HFF-Myc (cell line): ENCODE data around the gene NCAPD3.

Experiments used
- DNase-seq: peaks from one replicate; pipeline ENCODE4 v3.0.0-alpha.2; 2011; ENCODE audit warnings: low read depth; ENCODE audit errors: extremely low read depth
- H3K4me3 ChIP-seq: replicated peaks from 2 replicates; pipeline ENCODE4 v1.5.1; 2011; ENCODE audit warnings: low read depth, mild to moderate bottlenecking, control low read depth, low read length
- TF ChIP-seq, protein P1 (sequence below): IDR thresholded peaks from 2 replicates; pipeline ENCODE4 v1.5.1; 2012; ENCODE audit warnings: mild to moderate bottlenecking, low read depth, low read length, control low read depth; ENCODE audit errors: missing control alignments

The NCAPD3 gene

DNA sequence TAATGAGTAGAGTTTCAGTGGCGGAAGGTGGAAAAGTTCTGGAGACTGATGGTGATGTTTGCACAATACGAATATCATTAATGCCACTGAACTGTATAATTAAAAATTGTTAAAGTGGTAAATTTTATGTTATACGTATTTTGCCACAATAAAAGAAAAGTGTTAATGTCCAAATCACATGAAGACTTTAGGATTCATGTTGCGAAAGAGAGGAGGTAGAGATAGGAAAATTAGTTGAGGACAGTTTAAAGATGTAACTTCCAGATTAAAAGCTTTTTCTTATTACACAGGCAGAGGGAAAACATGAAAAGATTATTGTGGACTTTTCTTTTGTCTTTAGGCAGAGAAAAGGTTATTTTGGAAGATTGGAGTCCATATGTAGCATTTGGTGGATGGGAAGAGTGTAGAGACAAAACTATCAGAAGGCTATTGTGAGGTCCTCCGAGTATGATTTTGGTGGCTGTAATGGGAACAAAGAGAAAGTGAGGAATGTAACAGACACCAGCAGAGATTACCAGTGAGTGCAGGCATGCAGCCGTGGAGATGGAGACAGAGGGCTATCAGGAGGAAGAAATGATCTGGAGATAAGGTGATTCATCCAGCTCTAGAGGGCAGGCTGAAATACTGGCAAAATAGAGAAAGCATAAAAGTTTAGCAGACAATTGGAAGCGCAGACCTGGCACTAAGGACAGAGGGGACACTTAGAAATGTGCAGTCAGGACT, 13.2 kb upstream of the NCAPD3 start:
- DNase-seq, result no peak
- H3K4me3 ChIP-seq, result no peak overlapping the region
- TF ChIP-seq, protein P1, sequence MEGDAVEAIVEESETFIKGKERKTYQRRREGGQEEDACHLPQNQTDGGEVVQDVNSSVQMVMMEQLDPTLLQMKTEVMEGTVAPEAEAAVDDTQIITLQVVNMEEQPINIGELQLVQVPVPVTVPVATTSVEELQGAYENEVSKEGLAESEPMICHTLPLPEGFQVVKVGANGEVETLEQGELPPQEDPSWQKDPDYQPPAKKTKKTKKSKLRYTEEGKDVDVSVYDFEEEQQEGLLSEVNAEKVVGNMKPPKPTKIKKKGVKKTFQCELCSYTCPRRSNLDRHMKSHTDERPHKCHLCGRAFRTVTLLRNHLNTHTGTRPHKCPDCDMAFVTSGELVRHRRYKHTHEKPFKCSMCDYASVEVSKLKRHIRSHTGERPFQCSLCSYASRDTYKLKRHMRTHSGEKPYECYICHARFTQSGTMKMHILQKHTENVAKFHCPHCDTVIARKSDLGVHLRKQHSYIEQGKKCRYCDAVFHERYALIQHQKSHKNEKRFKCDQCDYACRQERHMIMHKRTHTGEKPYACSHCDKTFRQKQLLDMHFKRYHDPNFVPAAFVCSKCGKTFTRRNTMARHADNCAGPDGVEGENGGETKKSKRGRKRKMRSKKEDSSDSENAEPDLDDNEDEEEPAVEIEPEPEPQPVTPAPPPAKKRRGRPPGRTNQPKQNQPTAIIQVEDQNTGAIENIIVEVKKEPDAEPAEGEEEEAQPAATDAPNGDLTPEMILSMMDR, result no peak

DNA sequence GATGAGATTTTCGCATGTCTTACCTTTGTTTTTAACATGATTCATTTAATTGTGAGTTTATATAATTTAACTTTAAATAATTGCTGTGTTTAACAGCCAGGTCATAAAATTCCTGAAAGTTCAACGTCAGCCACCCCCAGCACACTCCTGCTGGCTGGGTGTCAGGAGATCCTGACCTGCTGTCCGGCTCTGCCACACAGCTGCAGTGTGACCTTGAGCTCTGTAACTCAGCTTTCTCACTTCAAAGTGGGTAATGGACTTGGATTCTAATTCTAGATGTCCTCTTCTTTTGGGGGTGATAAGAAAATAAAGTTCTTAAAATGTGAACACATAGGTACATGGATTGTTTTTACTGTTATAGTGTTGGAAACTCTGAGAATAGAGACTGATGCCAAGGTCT, 11.6 kb upstream of the NCAPD3 start:
- H3K4me3 ChIP-seq, result no peak overlapping the region
- DNase-seq, result no peak
- TF ChIP-seq, protein P1, result no peak

DNA sequence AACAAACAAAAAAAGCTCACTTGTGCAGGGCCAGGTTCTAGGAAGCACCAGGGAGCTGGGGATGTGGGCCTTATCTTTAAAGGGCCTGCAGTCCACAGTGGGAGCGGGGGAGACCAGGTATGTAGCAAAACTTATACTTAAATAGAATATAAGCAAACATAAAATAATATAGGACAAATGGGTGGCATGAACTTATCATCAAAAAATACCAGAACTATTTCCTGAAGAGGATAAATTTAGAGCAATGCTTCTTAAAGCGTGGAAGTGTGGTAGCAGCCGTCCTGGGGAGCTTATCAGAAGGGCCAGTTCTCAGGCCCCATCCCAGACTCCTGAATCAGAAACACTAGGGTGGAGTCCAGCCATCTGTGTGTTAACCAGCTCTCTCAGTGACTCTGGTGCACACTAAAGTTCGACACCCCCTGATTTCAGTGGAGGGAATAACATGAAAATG, 10.0 kb upstream of the NCAPD3 start:
- no peak overlapping the region for H3K4me3 ChIP-seq
- TF ChIP-seq, protein P1, result no peak
- DNase-seq, result no peak

DNA sequence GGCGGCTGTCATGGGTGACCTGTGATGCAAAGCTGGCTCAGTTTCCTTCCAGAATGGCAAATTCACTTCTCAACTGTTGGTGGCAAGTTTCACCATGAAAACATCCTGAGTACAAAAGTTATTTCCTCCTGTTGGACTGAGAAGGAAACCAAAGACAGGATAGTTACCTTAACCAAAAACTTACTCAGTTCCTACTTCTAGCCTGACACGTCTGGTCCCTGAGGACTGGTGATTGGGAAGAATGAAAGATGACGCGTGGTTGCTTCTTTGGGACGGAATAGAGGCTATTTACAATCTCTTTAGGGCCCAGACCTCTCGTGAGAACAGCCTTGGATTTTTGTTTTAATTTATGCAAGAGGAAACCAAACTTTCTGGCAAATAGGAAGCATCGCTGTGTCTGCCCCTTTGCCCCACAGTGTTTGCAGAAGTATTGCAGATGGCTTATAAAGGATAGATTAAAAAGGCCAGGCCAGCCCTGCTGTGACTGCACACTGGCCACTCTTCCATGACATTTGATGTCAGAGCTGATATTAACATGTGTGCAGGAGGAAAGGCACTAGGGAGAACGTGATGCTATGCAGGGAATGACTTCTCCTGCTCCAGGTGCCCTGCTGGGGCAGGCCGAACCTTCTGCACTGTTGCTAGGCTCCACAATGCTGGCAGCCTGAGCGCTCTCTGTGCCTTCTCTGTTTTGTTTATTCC, 8.3 kb upstream of the NCAPD3 start:
- H3K4me3 ChIP-seq, result no peak overlapping the region
- TF ChIP-seq, protein P1, result no peak
- no peak for DNase-seq

DNA sequence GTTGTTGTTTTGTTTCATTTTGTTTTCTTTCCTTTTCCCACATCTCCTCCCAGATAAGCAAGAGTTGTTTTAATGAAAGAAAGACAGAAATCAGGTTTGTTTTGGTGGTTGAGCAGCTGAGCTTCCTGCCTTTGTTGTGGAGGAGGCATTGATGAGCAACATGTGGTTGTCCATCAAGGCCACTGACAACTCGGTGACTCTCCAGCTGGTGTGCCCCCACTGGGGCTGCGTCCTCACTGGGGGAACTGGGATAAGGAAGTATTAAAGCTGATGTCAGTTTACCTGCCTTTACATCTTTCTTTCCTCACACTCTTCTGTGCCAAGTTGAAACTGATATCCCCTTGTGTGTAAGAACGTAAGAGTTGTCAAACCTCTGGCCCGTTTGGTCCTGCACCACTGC, 6.6 kb upstream of the NCAPD3 start:
- TF ChIP-seq, protein P1, result no peak

DNA sequence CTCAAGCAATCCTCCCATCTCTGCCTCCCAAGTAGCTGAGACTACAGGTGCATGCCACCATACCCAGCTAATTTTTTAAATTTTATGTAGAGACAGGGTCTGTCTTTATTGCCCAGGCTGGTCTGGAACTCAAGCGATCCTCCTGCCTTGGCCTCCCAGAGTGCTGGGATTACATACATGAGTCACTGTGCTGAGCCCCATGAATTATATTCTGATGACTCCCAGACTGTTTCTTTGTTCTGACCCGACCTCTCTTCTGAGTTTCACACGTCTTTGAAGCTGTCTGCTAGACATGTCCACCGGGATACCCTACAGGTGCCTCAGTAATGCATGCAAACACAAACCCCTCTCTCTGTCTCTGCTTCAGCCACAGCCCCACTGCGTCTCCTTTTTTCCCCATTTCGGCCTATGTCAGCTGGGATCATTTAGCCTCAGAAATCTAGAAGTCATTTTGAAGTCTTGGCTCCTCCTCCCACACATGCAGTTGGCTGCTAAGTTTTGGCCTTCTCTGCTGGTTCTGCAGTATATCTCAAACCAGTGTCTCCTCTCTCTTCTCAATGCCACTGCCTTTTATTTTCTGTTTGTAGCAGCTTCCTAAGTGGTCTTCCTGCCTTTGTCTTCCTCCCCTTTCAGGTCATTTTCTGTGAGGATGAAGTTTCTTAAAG, 5.5 kb upstream of the NCAPD3 start:
- no peak for DNase-seq
- H3K4me3 ChIP-seq, result no peak overlapping the region
- TF ChIP-seq, protein P1, result no peak

More for the DNA sequence above, 6.6 kb upstream of the NCAPD3 start:
- no peak for DNase-seq
- no peak overlapping the region for H3K4me3 ChIP-seq
